ENCODE measurements around the gene TLX2. TPM values are rescaled to one million over a fixed set of nuclear protein-coding genes. Genes with fewer than 3 reads are reported as not detected.

TLX2 gene
- total RNA-seq, 2 donors from 2014 or later: 0.12 to 0.40 TPM

DNA sequence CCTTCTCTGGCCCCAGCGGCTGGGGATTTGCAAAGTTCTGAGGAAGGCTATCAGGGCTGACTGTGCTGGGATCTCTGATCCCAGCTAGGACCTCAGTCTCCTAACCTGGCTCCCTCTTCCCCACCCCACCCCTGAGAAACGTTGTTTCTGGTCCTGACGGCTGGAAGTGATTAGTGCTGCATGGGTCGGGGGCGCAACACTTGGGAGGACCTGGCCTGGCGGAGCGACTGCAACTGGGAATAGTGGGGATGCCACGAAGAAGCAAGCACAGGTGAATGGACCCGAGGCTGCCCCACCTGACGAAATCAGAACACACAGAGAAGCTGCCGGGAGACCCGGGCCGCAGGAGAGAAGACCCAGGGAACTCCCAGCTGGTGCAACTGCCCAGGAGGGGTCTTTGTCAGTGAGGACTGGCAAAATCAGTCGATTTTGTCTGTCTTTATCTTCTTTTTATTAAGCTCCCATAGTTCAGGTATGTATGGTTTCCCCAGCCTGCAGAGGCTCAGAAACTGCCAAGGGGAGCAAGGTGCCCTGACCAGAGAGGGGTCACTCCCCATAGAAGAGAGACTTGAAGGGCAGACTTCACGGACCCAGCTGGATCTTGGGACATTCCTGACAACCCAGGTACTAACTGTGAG, 14.2 kb upstream of the TLX2 start:
- intact Hi-C loops (cut with DNase I): no loop called here
- H3K27ac ChIP-seq: no peak overlapping the region
- DNase-seq: no peak

DNA sequence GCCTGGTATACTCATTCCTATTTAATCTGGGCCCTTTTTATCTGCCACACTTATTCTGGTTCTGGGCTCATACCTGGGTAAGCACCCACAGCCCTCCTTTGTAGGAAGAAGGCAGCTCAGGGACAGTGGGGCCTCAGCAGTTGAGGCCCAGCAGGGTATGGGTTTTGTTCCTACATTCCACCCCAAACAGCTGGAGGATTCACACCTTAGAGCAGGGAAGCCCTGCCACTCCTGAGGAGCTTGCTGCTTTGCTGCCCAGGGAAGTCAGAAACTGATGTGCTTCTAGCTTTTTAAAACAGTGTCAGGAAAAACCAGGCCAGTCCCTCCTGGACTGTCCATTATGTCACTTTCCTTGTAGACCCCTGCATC, 13.7 kb upstream of the TLX2 start:
- TF ChIP-seq, protein P1, sequence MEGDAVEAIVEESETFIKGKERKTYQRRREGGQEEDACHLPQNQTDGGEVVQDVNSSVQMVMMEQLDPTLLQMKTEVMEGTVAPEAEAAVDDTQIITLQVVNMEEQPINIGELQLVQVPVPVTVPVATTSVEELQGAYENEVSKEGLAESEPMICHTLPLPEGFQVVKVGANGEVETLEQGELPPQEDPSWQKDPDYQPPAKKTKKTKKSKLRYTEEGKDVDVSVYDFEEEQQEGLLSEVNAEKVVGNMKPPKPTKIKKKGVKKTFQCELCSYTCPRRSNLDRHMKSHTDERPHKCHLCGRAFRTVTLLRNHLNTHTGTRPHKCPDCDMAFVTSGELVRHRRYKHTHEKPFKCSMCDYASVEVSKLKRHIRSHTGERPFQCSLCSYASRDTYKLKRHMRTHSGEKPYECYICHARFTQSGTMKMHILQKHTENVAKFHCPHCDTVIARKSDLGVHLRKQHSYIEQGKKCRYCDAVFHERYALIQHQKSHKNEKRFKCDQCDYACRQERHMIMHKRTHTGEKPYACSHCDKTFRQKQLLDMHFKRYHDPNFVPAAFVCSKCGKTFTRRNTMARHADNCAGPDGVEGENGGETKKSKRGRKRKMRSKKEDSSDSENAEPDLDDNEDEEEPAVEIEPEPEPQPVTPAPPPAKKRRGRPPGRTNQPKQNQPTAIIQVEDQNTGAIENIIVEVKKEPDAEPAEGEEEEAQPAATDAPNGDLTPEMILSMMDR (IDR thresholded peaks at IDR 0.05): no peak
- H3K4me3 ChIP-seq: no peak overlapping the region
- H3K9me3 ChIP-seq: no peaks in the 10 kb centered on the region
- no peak for DNase-seq
- peaks cover 17% of the 10 kb centered on the region for H3K27me3 ChIP-seq
- intact Hi-C loops (cut with DNase I): no loop called here
- H3K4me1 ChIP-seq: peaks cover 15% of the 10 kb centered on the region
- H3K36me3 ChIP-seq: peaks cover 3% of the 10 kb centered on the region
- no peak overlapping the region for H3K27ac ChIP-seq
- H3K9ac ChIP-seq (ENCODE audit: low read depth in 2 of 2, low read length in 2 of 2): no peak overlapping the region

More for the DNA sequence above, 14.2 kb upstream of the TLX2 start:
- TF ChIP-seq, protein P1 (IDR thresholded peaks at IDR 0.05): no peak
- Histone ChIP-seq H3K9ac (ENCODE audit: low read depth in 2 of 2, low read length in 2 of 2) (no peak overlapping the region), H3K4me3 (no peak overlapping the region), H3K9me3 (no peaks in the 10 kb centered on the region), H3K36me3 (peaks cover under 1% of the 10 kb centered on the region), H3K4me1 (peaks cover 15% of the 10 kb centered on the region), H3K27me3 (peaks cover 17% of the 10 kb centered on the region)

DNA sequence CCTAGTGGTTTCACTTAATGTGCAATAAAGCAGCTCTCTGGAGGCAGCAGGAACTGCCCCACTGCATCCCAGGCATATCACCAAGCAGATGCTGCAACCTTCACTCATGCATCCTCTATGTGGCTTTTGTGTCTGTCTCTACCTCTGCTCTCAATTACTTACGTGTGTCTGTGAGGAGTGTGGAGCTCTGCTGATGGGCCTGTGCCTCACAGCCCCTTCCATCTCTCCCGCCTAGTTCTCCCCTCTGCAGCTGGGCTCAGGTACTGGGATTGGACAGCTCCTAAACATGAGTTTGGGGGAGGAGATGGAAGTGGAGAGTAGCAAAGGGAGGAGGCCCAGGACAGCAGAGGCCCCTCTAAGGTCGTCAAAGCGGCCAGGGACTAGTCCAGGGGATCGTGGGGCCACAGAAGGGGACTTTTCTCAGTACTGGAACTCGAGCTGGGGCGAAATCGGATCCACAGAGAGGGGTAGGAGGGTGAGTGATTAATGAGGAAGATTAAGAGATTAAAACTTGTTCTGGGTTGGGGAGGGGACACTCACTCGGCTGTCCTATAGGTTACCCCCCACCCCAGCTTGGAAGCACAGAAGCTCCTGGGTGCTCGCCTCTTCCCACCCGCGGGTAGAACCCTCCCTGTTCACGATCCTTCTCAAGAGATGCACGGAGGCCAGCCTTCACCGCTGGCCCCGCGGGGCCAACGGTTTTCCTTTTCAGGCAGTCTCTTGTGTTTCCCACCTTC, 12.7 kb upstream of the TLX2 start:
- peak overlapping the region in 1 of 2 donors; percentile 96 for H3K9ac ChIP-seq (ENCODE audit: low read depth in 2 of 2, low read length in 2 of 2)
- H3K4me3 ChIP-seq: no peak overlapping the region
- TF ChIP-seq, protein P1 (IDR thresholded peaks at IDR 0.05): no peak
- no peak for DNase-seq
- no peak overlapping the region for H3K27ac ChIP-seq
- no peaks in the 10 kb centered on the region for H3K9me3 ChIP-seq
- H3K36me3 ChIP-seq: peaks cover 3% of the 10 kb centered on the region
- intact Hi-C loops (cut with DNase I): no loop called here
- H3K4me1 ChIP-seq: peaks cover 24% of the 10 kb centered on the region
- H3K27me3 ChIP-seq: peaks cover 17% of the 10 kb centered on the region

DNA sequence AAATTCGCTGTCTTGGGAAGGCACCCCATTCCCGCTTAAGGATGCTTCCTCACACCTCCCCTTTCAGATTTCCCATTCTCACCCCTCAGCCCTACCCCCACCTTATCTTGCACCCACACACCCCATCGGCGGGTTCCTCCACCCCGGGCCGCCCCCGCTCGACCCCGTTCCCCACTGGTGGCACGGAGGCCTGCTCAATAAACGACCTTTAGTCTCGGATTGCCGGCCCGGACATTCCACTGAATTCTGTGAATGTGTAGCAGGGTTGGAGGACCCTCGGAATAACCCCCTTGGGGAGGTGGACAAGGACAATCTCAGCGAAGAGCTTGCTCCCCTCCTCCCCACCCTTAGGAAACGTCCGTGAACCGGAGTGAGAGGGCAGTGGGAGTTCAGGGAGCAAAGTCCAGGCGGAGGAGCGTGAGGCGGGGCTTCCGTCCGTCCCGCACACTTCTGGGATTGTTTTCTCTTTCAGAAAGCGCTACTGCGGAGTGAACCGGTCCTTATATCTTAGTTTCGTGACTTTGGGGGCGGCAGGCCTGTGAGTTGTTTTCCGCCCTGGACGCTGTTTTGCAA, 12.0 kb upstream of the TLX2 start:
- TF ChIP-seq, protein P1 (IDR thresholded peaks at IDR 0.05): no peak

DNA sequence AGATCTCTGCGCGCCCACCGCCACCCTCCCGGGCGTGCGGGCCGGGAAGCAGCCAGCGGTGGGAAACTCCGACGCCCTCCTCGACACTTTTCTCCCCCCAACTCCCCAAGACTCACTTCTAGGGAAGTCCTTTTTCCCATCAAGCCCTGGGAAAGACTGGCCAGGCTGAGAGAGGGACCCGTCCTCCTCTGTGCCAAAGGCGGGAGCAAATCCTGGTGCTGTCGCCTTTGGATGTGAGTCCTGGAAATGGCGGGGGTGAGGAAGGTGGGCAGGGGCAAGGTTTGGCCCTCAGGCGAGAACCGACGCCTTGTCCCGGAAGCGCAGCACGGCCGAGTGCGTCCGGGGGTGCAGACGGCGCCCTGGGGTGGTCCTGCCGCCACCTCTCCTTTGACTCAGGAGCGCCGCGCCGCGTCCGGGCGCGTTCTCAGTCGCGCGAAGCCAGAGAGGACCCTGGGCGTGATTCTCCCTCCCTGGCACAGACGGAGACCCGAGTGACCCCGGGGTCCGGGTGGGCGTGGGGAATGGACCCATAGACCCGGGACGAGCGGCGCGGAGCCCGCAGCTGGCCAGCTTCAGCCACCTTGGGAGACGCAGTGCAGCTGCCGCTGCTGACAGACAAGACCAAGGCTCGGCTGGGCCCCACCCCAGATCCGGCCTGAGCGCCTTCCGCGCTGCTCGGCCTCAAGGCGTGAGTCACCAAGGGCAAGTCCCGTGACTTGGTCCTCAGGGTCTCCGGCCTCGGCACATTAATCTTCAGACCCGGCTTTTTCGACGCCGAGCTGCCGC, 11.3 kb upstream of the TLX2 start:
- intact Hi-C loops (cut with DNase I): no loop called here
- H3K4me3 ChIP-seq: peak overlapping the region; percentile 52
- DNase-seq: peak; percentile 90
- peak overlapping the region; percentile 70 to 96 for H3K9ac ChIP-seq (ENCODE audit: low read depth in 2 of 2, low read length in 2 of 2)
- TF ChIP-seq, protein P1 (IDR thresholded peaks at IDR 0.05): no peak
- peaks cover 3% of the 10 kb centered on the region for H3K36me3 ChIP-seq
- peak overlapping the region; percentile 78 for H3K27ac ChIP-seq
- H3K27me3 ChIP-seq: peaks cover 17% of the 10 kb centered on the region
- peaks cover 23% of the 10 kb centered on the region for H3K4me1 ChIP-seq
- H3K9me3 ChIP-seq: no peaks in the 10 kb centered on the region

More for the DNA sequence above, 12.0 kb upstream of the TLX2 start:
- no peaks in the 10 kb centered on the region for H3K9me3 ChIP-seq
- H3K9ac ChIP-seq (ENCODE audit: low read depth in 2 of 2, low read length in 2 of 2): peak overlapping the region; percentile 70 to 96
- intact Hi-C loops (cut with DNase I): no loop called here
- H3K36me3 ChIP-seq: peaks cover 3% of the 10 kb centered on the region
- peak overlapping the region; percentile 52 for H3K4me3 ChIP-seq
- H3K4me1 ChIP-seq: peaks cover 27% of the 10 kb centered on the region
- peak; percentile 81 for DNase-seq
- H3K27ac ChIP-seq: peak overlapping the region; percentile 78
- H3K27me3 ChIP-seq: peaks cover 17% of the 10 kb centered on the region
